ENCODE data around the gene MYO5B.

Gene MYO5B

DNA sequence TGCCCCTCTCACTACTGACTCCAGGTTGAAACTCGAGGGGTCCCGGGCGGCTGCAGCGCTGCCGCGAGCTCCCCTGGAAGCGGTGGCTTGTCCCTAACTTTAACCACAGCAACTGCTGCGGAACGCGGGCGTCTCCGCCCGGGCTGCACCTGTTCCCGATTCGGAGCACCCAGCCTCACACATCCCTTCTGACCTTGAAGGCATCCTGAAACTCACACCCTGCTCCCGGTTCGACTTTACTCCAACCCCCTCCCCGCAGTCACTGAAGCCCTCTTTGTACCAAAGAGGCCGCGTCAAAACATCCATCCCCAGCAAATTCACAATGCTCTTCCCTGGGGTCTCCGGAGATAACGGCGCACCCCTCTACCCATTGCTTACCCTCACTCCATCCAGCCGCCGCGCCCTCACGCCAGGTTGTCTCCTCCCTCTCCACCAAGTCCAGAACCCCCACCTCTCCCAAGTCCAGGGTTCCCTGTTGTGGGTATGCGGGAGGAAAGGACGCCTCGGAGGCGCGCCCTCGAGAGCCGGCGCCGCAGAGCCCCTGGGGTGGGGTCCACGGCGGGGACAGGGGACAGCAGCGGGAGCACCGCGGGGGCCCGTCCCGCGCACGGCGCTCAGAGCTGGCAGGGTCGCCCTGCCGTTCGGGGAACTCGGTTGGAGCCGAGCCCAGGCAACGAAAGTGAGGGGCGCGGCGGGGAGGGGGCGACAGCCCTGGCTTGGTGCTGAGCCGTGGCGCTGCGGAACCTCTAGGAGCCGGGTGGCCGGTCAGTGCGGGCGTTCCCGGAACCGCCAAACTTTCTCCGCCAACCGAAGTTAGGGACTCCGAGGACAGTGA is 934 bp downstream of the MYO5B start:
- no peak for TF ChIP-seq GATA2 (IDR thresholded peaks at IDR 0.05; ENCODE audit: low read depth, low read length)
- TF ChIP-seq GATA3 (IDR thresholded peaks at IDR 0.05; ENCODE audit: low read depth, low read length): no peak

DNA sequence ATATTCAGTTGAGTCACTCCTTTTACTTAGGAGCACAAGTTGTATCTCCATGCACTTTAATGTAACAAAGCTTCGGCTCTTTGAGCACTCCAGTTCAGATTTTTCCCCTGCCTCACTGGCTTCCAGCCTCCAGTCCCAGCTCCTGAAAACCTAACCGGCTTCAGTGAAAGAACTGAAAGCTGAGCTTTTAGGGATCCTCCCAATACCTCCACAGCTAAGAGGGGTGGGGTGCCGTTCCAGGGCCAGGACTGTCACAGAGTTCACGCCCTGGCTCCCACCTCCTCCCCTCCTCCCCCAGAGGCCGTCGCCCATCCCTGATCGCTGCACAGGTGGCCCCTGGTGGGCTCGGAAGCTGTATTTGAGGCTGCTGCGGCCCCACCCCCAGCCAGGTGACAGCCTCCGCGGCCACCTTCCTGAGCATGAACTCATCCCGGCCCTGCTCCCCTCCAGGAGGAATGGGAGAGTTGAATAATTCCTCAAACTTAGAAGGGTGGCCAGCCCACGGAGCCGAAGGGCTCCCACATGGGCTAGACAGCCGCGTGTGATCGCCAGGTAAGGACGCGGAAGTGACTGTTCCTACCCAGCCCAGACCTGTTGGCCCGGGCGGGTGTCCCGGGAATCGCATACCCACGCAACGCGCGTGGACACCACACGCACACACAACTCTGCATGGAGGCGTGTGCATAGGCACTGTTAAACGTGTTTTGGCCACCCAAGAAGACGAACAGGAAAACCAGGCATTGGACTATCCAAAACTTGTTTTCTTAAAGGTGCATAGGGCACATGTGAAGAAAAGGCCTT is 1.8 kb downstream of the MYO5B start:
- TF ChIP-seq GATA3 (IDR thresholded peaks at IDR 0.05; ENCODE audit: low read depth, low read length) (no peak), GATA2 (IDR thresholded peaks at IDR 0.05; ENCODE audit: low read depth, low read length) (no peak)

DNA sequence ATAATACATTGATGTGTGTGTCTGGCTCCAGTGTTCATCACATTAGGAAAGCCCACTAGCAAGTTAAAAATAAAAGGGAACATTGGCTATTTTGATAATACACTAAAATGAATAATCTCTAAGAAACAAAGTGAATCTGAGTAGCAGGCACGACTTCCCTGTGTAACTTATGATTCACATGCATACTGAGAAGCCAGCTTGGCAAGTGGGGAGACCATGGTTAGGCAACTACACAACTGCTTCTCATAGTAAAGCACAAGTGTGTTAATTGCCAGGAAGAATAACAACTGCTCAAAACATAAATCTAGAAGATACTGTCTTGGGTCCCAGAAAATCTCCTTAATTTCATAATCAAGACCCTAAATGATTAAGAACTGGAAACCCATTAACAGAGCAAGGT is 4.0 kb downstream of the MYO5B start:
- TF ChIP-seq GATA2 (IDR thresholded peaks at IDR 0.05; ENCODE audit: low read depth, low read length) (no peak), GATA3 (IDR thresholded peaks at IDR 0.05; ENCODE audit: low read depth, low read length) (no peak)

DNA sequence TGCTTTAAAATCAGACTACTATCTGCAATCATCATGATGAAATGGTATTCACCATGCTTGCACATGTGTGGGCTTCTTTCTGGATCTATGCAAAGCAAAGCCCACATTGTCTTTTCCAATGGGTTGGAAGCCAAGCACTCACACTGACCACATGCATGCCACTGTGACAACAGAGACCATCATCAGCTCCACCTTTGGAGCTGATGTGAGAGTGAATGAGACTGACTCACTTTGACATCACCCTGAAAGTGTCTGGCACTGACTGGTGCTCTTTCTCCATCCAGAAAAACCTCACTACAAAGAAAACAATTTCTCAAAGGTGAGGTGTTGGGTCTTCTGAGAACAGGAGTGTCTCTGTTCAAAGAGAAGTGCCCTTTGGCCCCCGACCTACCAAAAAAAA is 4.7 kb downstream of the MYO5B start:
- TF ChIP-seq GATA3 (IDR thresholded peaks at IDR 0.05; ENCODE audit: low read depth, low read length): no peak
- no peak for TF ChIP-seq GATA2 (IDR thresholded peaks at IDR 0.05; ENCODE audit: low read depth, low read length)

DNA sequence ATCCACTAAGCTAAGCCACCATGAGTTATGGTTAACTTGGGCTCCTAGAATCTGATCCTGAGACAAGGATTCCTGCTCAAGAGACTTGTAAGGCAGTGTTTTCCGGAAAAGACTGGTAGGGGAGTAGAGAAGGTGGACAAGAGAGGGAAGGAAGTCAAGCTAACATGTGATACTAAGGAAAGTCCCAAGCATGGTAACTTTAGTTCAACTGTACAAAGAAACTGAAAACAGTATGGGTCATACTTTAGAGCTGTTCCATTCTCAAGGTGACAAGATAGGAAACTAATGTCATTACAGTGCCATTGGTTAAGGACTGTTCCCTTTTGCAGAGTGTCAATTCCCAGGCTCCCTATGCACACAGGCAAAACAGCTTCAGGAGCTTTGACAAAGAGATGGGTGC is 5.8 kb downstream of the MYO5B start:
- no peak for TF ChIP-seq GATA2 (IDR thresholded peaks at IDR 0.05; ENCODE audit: low read depth, low read length)
- TF ChIP-seq GATA3 (IDR thresholded peaks at IDR 0.05; ENCODE audit: low read depth, low read length): no peak

DNA sequence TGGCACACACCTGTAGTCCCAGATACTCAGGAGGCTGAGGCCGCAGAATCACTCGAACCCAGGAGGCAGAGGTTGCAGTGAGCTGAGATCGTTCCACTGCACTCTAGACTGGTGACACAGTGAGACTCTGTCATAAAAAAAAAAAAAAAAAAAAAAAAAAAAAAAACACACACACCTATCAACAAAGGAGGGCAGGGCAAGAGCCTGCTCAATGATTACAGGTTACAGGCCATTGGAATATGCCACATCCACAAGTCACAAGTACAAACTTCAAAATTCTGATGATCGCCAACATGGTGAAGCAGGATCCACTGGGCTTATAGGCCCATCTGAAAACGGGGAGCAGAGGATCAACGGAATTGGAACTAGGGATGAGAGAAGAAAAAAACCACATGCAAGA is 6.3 kb downstream of the MYO5B start:
- TF ChIP-seq GATA3 (IDR thresholded peaks at IDR 0.05; ENCODE audit: low read depth, low read length) (no peak), GATA2 (IDR thresholded peaks at IDR 0.05; ENCODE audit: low read depth, low read length) (no peak)

DNA sequence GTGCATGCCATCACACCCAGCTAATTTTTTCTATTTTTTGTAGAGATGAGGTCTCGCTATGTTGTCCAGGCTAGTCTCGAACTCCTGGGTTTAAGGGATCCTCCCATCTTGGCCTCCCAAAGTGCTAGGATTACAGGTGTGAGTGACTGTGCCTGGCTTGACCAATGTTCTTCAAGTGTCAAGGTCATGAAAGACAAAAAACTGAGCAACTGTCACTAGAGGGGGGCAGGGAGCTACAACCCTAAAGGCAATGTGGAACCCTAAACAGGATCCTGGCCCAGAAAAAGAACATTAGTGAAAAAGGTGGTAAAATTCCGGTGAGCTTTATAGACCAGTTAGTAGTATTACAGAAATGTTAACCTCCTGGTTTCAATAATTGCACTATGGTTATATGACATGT is 7.3 kb downstream of the MYO5B start:
- TF ChIP-seq GATA3 (IDR thresholded peaks at IDR 0.05; ENCODE audit: low read depth, low read length) (no peak), GATA2 (IDR thresholded peaks at IDR 0.05; ENCODE audit: low read depth, low read length) (no peak)

DNA sequence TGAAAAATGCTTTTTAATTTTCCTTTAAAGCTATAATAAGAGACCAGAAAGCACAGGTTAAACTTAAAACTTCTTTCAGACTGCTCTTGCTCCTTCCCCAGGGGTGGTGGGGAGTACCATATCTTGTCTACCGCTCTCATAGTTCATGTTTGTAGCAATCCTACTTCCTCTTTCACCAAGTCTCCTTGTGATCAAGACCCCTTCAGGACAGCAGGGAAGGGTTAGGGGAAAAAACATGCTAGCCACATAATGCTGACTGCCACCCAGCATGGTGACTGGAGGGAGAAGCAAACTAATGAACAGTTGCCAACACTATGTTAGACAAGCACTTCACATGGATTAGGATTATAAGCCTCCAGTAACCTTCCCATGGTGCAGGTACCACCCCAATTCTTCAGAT is 8.6 kb downstream of the MYO5B start:
- TF ChIP-seq GATA2 (IDR thresholded peaks at IDR 0.05; ENCODE audit: low read depth, low read length): no peak
- no peak for TF ChIP-seq GATA3 (IDR thresholded peaks at IDR 0.05; ENCODE audit: low read depth, low read length)

DNA sequence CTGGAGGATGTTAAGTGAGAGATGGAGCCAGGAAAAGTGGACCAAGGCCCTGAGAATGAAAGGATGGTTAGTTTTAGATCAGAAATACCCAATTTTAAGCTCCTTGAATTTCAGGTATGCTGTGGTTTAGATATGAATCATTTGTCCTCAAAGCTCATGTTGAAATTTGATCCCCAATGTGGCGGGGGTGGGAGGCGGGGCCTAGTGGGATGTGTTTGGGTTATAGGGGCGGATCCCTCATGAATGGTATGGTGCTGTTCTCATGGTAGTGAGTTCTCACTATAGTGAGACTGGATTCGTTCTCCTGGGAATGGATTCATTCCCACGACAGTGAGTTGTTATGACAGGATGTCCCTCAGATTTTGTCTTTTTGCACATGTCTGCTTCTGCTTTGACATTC is 11.4 kb downstream of the MYO5B start:
- TF ChIP-seq GATA2 (IDR thresholded peaks at IDR 0.05; ENCODE audit: low read depth, low read length): no peak
- no peak for TF ChIP-seq GATA3 (IDR thresholded peaks at IDR 0.05; ENCODE audit: low read depth, low read length)

DNA sequence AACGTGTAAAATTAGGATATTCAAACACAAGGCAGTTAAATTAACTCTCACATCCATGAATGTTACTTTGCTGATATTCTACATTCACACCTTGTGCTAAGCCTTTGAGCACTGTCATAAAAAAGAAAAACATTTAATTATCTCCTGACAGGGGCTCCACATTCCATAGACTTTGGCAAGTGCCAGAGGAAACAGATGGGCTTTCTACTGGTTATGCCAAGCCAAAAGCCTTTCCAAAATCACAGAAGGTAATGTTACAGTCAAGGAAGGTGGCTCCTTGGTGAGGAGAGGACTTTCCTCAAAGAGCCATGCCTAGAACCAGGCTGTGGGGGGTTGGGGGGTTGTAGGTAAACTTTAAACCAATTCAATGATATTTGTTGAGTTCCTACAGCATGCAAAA is 12.4 kb downstream of the MYO5B start:
- TF ChIP-seq GATA2 (IDR thresholded peaks at IDR 0.05; ENCODE audit: low read depth, low read length): no peak
- TF ChIP-seq GATA3 (IDR thresholded peaks at IDR 0.05; ENCODE audit: low read depth, low read length): no peak

DNA sequence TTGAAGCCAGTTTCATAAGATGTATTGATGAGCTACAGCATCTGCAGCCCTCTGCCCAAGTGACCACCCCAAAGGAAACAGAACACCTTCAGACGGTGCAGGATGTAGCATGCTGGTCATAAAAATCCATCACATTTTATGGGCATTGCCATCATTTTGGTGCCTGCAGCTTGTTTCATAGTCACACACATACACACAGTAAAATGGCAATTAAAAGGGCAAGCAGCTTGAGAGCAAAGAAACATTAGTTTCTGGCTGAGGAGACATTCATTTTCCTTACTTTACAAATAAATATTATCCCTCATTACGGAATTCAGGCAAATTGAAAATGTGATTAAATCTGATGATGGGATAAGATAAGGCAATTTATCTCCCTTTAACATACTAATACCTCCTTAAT is 13.4 kb downstream of the MYO5B start:
- TF ChIP-seq GATA2 (IDR thresholded peaks at IDR 0.05; ENCODE audit: low read depth, low read length) (no peak), GATA3 (IDR thresholded peaks at IDR 0.05; ENCODE audit: low read depth, low read length) (no peak)

DNA sequence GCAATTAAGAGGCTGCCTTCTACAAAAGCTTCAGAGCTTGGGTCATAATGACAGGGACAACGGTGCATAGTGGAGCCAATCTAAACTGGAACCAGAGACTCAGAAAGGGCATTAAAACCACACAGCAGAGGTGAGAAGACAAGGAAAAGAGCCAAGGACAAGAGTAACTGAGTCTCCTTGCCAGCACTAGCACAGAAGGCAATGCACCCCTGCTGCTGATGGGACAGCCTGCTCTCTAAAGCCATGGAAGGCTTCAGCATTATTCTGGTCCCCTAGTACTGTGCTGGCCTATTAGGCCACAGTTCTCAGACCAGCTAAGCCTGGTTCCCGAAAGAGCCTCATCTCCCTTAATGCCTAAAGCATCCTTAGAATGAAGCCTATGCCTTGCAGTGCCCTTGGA is 15.5 kb downstream of the MYO5B start:
- TF ChIP-seq GATA2 (IDR thresholded peaks at IDR 0.05; ENCODE audit: low read depth, low read length): no peak
- no peak for TF ChIP-seq GATA3 (IDR thresholded peaks at IDR 0.05; ENCODE audit: low read depth, low read length)

DNA sequence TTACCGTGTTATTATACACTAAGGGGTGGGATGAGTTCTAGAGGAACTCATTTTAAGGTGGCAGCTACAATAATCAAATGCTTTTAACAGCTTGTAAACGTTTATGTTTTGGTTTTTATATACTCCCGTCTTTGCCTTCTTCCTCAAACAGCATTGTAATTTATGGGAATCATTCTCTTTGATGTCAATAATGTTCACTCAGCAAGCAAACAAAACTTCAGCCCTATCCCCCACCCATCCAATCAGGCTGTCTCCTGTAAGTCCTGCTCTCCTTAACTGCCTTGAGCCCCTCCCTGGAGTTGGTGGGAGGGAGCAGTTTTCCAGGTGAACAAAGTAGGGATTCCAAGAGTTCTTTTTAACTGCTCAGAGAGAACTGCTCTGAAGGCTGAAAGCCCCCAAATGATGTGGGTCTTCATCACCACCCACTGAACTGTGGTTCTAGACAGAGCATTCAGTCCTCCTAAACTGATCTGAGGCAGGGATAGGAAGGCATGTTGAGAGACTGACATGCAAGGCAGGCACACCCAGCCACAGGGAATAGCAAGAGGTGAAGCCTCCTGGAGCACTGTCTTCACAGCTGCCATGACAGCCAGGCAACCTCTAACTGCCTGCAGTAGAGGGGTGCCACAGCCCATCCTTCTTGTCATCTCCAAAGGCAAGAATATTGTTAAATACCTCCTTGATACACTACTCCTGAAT is 17.5 kb downstream of the MYO5B start:
- TF ChIP-seq GATA3 (IDR thresholded peaks at IDR 0.05; ENCODE audit: low read depth, low read length) (no peak), GATA2 (IDR thresholded peaks at IDR 0.05; ENCODE audit: low read depth, low read length) (no peak)

DNA sequence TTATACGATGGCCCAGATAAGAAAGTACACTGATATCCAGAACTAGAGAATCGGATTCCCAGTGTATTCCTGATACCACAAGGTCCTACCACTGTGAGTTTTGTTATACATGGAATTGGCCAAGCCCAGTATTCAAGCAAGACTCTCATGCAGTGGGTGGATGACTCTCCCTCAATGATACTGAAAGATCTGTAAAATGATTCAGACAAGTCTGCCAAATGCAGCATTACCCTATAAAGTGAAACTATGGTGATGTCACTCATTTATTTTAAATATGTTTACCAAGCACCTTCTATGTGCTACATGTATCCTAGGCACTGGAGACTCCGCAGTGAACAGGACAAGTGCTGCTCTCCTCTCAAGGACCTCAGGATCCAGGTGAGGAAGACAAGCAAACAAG is 22.6 kb downstream of the MYO5B start:
- no peak for TF ChIP-seq GATA2 (IDR thresholded peaks at IDR 0.05; ENCODE audit: low read depth, low read length)
- no peak for TF ChIP-seq GATA3 (IDR thresholded peaks at IDR 0.05; ENCODE audit: low read depth, low read length)

Measured in SH-SY5Y (cell line).